GM18505 (cell line): ENCODE measurements around the gene CHSY3.
A peak's percentile ranks its signal among the peaks of the same experiment; 100 is the strongest.

ENCODE experiments used
- ATAC-seq: cut with Tn5 transposase; IDR thresholded peaks from one replicate; pipeline ENCODE4 v1.9.1; 2021; ENCODE audit not compliant: unreplicated experiment
- POLR2A ChIP-seq: IDR thresholded peaks from 4 replicates; pipeline ENCODE4 v1.6.1; 2011; ENCODE audit warnings: borderline replicate concordance; ENCODE audit not compliant: insufficient read depth, insufficient read length; ENCODE audit errors: extremely low read depth

The CHSY3 gene

DNA sequence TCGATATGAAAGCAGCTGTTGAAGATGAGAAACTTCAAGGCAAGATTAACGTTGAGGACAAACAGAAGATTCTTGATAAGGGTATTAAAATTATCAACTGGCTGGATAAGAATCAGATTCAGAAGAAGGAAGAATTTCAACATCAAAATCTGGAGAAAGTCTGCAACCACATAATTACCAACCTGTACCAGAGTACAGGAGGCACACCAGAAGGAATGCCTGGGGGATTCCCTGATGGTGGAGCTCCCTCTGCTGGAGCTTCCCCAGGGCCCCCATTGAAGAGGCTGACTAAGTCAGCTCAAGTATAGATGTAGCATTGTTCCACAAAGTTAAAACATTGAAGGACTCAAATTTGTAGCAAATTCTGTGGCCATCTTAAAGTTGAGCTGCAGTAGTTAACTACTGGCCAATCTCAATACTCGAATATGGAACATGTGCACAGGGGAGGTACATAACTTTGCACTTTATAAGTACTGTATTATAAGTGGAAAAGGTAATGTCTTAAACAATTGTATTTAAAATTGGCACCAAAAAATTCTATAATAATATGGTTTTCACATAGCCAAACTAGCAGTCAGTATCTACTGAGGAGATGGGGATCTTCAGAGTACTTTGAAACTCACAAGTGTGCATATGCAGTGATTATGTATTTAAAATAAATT lies 237.5 kb downstream of the CHSY3 start:
- no peak for TF ChIP-seq POLR2A
- ATAC-seq: peak; percentile 87

- no peak for ATAC-seq
- no peak for TF ChIP-seq POLR2A
Measured at GRCh38 chr5:130151239-130151638, 247.0 kb downstream of the CHSY3 start.

GRCh38 chr5:130155345-130156011 lies 251.2 kb downstream of the CHSY3 start:
- no peak for ATAC-seq
- TF ChIP-seq POLR2A: no peak

DNA sequence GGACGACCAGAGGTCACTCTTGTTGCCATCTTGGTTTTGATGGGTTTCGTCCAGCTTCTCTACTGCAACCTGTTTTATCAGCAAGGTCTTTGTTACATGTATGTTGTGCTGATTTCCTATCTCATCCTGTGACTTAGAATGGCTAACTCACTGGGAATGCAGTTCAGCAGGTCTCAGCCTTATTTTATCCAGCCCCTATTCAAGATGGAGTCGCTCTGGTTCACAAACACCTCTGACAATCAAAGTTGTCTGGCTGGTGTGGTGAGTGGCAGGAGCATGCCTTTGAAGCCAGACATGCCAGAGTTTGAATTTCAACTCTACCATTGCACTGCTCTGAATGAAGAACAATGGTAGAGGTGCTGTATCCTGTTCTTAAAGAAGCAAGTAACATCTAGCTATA lies 253.8 kb downstream of the CHSY3 start:
- no peak for ATAC-seq
- no peak for TF ChIP-seq POLR2A

DNA sequence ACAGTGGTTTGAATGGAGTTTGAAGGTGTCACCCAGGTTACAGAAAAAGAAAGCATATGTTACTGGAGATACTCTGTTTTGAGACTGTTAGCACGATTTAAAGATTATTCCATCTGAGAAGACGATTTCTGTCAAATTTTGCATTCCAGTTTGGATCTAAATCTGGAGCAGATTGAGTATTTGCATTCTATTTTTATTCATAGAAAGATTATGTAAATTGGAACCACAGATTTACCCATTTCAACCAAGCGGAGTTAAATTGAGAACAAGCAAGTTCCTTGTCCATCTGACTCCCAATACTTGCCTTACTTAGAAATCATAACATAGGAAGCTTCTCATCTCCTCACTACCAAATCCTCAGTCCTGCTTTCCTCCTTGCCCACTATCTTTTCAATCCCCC lies 255.7 kb downstream of the CHSY3 start:
- no peak for TF ChIP-seq POLR2A
- no peak for ATAC-seq

DNA sequence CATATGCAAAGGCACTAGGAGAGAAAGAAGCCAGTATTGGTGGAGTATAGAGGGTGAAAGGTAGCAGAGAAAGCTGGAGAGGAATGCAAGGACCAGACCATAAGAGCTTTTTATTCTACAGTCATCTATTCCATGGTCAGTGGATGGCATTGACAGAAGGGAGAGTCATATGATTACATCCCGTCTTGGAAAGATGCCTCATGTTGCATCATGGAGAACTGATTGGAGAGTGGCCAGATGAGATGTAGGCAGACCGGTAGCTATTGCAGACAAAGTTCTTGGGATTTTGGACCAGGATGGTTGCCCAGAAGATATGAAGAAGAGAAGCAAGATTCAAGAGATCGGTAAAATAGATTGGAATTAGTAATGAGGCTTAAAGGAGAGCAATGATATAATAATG lies 260.7 kb downstream of the CHSY3 start:
- TF ChIP-seq POLR2A: no peak
- no peak for ATAC-seq

DNA sequence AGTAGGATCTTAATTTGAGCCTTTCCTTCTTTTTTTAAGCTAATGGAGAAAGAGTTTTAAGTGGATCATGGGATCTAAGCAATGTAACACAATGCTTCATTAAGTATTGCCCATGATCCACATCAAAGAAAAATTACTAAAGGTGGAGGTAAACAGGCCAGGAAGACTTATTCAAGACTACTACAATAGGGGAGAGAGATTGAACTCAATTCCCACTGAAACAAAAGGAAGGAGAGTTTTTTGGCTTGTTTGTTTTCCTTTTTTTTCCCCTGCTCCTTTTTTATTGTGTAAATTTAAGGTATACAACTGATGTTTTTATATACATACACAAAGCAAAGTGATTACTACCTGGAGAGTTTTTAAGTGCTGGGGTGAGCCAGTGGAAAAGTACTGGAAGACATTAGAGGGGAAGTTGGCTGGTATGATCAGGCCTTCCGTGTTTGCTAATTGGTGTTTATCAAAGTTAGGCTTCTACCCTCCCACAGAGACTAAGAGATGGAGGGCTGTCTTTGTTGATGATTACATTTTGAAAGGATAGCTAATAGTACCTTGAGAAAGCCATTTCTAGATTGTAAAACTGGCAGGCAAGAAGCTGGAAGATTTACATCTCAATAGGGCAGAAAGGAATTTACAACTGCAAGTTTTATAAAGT lies 262.7 kb downstream of the CHSY3 start:
- TF ChIP-seq POLR2A: no peak
- no peak for ATAC-seq

DNA sequence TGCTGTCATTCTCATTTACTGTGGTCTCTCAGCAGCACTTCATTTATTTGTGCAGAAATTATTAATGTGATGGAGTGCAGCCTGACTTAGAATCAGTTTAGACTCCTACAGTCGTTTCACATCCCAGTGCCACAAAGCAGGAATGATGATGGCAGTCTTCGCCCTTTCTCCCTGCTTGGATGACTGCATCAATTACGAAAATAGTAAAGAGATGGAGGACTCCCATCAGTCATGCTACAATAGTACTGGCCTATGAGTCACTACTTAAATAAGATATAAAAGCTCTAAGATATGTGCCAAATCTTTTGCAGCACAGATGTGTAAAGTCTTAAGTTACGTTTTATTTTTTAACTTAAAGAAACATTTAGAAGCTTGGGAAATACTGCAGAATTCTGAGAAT lies 263.9 kb downstream of the CHSY3 start:
- ATAC-seq: no peak
- no peak for TF ChIP-seq POLR2A

DNA sequence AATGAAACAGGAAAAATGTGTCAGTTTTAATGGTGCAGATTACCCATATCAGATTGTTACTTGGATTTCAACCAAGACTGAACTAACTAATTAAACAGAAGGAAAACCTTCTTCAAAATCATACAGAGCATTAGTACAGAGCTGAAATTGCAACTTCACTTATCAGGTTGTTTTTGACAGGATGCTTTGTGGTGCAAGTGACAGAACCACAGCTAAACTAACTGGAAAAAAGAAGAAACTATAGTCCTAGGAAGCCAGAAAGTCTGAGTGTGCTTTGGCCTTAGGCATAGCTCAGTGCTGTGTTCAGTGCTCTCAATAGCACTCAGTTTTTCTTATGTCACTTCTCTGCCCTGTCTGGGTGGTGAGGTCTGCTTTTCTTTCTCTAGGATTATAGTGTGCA lies 267.4 kb downstream of the CHSY3 start:
- ATAC-seq: no peak
- TF ChIP-seq POLR2A: no peak

DNA sequence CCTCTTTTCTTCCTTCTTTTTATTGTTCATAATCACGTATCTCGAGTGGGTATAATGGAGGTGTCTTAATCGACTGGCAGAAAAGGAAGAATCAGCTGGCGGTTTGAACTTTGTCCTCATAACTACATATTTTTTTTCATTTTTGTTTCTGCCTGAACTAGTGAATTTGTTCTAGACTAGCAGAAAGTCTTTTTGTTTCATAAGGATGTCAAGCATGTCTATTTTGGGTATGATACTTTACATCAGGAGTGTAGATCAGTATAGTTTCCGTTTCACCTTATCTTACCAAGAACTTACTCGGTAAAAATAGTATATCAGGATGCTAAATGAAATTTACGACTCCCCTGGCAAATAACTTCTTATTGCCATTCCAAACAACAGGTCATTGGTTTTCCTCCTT lies 278.9 kb downstream of the CHSY3 start:
- no peak for ATAC-seq
- TF ChIP-seq POLR2A: no peak

DNA sequence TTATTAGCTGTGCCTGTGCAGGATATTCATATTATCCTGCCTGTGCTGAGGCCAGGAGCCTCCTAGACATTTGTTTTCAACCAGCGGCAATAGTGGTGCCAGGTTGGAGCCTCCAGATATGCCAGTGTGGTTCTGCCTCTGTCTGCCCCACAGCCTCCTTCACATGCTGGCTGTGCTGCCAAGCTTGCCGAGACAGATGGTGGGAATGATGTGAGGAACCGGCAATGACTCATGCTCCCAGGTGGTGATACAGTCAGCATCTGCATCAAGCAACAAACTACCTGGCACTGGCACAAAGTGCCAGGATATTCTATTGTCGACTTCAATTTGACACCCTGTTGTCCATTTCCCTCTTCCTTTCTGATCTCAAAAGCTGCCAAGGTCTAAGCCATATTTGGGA lies 285.7 kb downstream of the CHSY3 start:
- ATAC-seq: no peak
- TF ChIP-seq POLR2A: no peak

GRCh38 chr5:130198927-130199326 lies 294.7 kb downstream of the CHSY3 start:
- ATAC-seq: no peak
- no peak for TF ChIP-seq POLR2A

GRCh38 chr5:130206686-130207085 lies 302.4 kb downstream of the CHSY3 start:
- no peak for ATAC-seq
- TF ChIP-seq POLR2A: no peak

- ATAC-seq: no peak
- no peak for TF ChIP-seq POLR2A
Measured at GRCh38 chr5:130213607-130214006, 309.3 kb downstream of the CHSY3 start.
